HG03196 (cell line): ENCODE results near the gene NCBP2.
A peak's percentile ranks its signal among the peaks of the same experiment; 100 is the strongest.

ENCODE experiments used
- ATAC-seq: cut with Tn5 transposase; IDR thresholded peaks from one replicate; pipeline ENCODE4 v1.9.1; 2021; ENCODE audit not compliant: unreplicated experiment

The NCBP2 gene

DNA sequence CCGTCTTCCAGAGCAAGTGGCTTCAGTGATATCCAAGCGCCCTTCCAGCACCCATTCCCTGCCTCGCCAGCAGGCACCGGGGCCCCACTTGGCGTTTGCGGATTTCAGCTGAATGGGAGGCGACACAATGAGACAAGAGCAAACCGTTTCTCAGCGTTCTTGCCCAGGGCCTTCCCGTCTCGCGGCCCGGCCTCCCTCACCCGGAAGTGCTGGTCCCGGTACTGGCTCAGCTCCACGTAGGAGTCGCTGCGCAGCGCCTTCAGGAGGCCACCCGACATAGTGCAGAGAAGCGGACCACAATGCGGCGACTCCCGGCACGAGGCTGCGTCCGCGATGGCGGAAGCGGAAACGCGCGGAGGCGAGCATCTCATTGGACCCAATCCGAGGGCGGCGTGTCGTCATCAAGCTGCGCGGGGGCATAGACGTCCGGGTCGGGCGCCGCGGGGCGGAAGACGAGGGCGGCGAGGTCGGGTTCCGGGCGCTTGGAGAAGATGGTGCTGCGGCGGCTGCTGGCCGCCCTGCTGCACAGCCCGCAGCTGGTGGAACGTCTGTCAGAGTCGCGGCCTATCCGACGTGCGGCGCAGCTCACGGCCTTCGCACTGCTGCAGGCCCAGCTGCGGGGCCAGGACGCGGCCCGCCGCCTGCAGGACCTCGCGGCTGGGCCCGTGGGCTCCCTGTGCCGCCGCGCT lies at the start of gene NCBP2:
TSS of gene NCBP2 (minus strand) at position 303 of the 689 bp plus-strand sequence. CDS start at position 278, 25 bp downstream.
- ATAC-seq = peak; percentile 87

DNA sequence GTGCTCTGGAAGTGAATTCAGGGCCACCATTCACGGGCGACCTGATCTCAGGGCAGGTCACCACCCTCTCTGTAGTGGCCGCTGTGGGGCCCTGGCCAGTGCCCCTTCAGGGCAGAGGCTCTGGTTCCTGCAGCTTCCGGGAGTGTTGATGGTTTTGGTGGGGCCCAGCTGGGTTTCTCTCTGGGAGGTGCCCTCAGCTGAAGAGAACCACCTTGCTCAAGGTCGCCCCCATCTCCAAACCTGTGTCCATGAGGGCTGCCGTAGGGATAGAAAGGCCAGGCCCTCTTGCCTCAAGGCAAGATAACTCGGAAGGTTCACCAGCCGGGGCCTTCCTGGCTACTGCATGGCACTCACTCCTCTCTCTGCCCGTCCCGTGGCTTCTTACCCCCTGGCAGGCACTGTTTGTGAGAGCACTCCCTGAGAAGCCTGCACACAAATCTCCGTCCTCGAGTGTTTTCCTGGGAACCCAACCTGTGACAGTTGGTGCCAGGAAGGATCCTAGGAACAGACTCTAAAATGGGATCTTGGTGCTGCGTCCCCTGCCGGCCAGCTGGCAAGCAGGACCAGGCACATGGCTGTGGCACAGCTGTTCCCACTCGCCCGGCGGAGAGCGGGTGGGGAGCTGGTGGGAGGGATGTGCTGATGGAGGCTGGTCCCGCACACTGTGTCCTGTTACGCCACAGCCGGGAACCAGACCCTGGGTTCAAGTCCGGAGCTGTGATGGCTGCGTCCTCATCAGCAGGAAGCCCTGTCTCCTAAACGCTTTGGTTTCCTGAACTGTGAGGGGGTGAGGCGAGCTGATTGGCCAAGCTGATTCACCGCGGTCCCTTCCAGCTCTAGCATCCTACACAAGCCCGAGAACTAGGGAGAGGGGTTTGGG lies 49.5 kb upstream of the NCBP2 start:
- ATAC-seq = no peak

DNA sequence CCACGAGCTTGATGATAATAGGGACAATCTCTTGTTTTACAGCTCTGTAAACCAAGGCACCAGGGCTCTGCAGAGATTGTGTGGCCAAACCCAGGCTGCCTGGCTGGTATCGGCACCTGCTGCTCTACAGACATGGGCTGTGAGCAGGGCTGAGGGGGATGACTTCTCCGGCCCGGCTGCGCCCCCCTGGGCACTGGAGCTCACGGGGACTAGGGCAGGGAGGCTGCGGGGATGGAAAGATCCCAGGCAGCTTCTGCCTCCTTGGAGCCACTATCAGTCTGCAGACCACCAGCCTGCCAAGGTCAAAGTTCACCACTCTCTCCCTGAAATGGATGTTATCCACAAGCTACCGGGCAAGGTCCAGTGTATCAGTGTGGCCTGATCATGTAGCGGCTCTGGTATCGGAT lies 48.3 kb upstream of the NCBP2 start:
- ATAC-seq = no peak

DNA sequence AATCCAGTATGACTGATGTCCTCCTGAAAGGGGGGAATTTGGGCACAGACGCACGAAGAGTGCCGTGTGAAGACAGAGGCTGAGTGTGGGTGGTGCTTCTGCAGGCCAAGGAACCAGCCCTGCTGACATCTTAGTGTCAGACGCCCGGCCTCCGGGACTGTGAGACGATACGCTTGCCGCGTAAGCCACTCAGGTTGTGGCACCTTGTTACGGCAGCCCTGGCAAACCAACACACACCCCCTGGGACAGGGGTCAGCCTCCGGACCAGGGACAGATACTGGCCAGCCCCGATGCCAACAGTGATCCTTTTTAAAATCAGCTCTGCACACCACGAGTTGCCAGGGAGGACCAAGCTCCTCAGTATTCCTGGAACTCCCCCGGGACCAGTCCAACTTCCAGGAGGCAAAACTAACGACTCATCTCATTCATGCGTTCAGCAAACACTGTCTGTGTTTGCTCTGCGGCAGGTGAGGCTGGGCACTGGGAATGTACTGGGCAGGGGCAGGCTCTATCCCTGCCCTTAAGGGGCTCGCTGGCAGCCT lies 47.5 kb upstream of the NCBP2 start:
- no peak for ATAC-seq

DNA sequence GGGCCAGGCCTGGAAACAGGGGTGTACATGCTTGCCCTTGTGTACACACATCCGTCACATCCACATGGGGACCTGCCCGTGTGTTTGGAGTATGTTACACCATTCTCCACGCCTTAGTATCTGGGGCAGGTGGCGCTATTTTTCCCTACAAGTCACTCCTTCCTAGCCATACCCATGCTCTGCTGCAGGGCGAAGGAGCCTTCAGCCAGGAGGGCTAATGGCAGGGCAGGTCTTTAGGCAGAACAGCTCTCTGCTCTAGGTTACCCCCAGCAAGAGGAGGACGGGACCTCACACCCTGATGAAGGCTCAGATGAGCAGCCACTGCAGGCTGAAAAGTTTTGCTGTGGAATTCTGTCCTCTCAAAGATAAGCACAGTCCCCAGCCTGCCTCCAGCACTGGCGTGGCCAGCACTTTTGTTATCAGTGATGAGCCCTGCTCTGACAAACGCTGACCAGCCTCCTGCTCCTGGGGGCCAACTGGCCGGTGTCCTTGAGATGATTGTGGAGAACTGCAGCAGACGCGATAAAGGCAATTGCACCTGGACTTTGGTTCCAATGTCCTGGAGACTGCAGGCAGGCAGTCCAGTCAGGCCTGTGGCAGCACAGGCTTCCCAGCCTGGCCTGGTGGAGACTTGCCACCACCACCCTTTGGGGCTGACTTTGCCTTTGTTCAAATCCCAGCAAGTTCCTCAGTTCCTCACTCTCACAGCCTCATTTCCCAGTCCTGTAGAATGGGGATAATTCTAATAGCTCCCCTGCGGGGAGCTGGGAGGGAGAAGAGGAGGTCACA lies 46.1 kb upstream of the NCBP2 start:
- ATAC-seq = no peak

DNA sequence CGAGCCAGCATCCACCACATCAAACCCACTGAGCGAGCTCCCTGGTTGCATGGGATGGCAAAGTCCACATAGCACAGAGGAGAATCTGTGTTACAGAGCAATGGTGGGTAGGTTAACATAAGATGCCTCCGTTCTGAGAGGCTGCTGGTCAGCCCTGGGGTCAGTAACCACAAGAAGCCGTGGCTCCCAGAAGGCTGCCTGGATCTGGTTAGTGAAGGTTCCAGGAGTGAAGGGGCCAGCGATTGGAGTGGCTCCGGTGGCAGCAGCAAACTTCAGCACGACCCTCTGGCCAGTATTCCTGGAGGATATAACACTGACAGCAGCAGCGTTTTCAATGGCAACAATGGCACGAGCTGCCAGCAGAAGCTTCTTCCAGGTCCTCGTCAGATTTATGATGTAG lies 44.7 kb upstream of the NCBP2 start:
- ATAC-seq = no peak

DNA sequence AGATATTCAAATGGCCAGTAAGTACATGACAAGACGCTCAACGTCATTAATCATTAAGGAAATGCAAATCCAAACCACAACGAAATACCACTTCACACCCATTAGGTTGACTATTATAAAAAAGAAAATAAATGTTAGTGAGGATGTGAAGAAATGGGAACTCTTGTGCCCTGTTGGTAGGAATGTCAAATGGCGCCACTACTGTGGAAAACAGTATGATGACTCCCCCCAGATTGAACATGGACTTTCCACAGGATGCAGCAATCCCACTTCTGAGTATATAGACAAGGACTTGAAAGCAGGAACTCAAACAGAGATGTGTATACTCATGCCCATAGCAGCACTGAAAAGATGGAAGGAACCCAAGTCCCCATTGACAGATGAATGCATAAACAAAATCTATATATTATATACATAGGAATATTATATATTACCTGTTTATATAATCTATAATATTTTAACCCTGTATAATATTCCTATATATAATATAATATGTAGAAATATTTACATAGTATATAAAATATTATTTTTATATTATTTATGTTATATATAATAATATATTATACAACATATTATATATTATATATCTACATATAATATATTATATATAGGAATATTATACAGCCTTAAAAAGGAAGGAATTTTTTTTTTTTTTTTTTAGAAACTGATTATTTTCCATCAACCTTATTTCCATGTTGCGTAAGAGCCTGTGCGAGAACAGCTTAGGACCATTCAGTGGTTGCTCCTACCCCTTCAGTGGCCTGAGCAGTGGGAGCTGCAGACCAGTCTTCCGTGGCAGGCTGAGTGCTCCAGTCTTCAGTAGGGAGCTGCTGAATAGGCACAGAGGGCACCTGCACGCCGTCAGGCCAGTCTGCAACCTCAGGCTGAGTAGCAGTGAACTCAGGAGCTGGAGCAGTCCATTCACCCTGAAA lies 43.9 kb upstream of the NCBP2 start:
- ATAC-seq = no peak

DNA sequence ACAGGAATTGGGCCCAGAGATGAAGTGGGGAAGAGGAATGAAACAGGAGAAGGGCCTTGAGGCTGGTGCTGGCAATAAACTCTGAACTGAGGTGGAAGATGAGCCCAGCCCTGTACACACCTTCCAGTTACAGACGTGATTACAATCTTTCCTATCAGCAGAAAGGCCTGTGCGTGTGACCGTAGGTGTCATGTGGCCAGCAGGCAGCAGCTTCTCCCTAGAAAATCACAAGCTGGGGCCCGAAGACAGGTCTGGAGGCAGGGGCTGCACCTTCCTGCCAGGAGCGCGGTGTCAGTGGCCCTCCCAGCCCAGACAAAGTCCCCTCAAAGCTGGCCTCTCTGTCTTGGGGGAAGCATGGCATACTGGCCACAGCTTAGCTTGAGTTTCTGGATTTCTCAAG lies 43.0 kb upstream of the NCBP2 start:
- no peak for ATAC-seq

DNA sequence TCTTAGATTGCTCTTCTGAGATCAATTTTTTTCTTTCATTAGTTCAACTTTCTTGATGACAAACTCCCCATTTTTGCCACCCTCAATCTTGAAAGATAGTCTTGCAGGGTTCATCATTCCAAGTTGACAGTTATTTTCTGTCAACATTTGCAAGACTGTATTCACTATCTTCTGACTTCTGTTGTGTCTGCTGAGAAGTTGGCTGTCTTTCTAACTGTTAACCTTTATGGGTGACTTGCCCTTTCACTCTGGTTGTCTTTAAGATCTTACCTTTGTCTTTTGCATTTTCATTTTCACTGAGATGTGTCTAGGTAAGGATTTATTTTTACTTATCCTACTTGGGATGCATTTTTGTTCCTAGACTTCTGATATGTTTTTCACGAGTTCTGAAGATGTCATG lies 40.9 kb upstream of the NCBP2 start:
- no peak for ATAC-seq

DNA sequence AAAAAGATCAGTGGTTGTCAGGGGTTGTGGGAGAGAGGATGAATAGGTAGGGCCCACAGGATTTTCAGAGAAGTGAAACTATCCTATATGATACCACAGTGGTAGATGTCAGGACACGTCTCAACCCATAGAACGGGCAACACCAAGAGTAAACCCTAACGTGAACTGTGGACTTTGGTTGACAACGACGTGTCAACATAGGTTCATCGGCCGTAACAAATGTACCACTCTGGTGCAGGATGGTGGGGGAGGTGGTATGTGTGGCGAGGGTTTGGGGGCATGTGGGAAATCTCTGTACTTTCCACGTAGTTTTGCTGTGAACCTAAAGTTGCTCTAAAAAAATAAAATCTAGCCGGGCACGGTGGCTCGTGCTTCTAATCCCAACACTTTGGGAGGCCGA lies 39.3 kb upstream of the NCBP2 start:
- ATAC-seq = no peak

DNA sequence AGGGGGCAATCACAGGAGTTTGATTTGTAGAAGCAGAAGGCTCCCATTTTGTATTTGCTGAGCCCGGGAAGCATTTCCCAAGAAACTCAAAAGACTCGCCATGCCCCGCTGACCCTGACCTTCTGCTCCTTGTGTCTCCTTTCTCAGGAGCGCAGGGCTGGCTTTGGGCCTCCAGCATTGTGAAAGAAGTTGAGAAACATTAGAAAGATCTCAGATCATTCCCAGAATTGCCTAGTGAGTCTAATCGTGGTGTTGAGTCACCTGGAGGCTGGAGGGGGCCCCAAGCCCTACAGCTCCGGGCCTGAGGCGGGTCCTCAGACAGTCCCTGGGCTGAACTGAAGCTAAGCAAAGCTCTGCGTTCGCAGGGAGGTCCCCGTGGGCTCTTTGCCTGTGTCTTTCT lies 37.2 kb upstream of the NCBP2 start:
- no peak for ATAC-seq

DNA sequence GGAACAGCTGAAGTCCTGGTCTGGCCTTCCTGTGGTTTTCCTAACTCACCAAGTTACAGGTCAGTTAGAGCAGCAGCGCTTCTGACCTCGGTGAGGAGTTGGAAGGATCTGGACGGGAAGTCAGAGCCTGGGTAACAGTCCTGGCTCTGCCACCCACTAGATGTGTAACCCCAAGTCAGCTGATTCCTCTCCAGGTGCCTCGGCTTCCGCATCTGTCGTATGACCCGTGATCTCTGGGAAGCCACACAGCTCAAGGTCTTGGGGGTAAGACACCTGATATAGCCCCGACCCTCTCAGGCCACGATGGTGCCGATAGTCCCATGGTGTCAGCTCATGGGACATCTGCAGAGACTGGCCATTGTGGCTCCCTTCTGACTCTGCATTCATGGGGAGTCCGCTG lies 34.6 kb upstream of the NCBP2 start:
- no peak for ATAC-seq

DNA sequence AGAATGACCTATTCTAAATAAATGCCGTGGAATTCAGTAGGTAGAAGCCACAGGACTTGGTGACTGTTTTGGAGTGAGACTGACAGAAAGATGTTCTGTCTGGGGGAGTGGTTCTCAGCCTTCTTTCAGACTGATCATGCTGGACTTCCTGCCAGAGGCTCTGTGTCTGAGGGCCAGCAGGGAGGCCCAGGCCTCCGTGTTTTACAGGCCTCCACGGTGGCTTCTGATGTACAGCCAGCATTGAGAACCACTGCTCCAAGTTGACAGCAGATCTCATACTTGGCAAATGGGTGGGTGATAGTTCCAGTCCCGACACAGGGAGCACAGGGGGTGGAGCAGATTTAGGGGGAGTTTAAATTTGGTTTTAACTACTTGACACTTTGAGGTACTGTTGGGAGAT lies 33.0 kb upstream of the NCBP2 start:
- no peak for ATAC-seq

DNA sequence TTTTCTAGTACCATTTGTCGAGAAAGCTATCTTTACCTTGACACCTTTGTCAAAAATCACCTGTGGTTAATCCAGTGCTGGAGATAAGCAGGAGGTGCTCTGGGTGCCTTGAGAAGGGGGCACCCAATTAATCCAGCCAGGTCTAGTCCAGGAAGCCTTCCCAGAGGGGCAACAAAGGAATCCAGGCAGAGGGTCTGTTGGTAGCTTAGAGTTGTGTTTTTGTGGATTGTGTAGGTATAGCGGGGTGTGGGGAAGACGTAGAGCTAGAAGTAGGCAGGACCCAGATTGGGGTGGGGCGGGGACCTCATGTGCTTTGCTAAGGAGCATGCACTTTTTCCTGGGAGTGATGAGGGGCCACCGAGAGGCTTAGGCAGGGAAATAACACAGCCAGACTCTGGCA lies 32.3 kb upstream of the NCBP2 start:
- ATAC-seq = no peak

DNA sequence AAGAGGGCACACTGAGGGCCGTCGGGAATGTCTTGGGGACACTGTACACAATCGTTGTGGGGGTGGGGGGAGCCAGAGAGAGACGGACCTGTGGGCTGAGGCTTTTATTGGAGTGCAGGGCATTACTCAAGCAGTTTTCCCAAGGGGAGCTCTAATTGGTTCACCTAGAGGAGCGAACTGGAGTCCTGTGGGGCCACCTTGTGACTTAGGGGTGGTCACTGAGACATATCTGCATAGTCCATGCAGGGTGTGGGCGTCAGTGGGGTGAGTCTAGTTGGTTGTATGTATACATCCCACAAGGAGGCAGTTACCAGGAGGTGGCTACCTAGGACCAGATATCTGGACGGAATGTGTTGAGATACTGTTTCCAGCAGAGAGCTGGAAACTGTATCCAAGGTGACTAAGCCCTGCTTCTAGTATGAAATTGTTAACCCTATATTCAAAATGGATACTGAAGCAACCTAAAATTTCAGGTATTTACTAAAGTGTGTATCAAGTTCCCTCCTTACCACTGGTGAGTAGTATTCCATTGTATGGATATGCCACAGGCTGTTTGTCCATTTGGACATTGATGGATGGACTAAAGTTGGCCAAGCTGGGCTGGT lies 28.9 kb upstream of the NCBP2 start:
- ATAC-seq = no peak

DNA sequence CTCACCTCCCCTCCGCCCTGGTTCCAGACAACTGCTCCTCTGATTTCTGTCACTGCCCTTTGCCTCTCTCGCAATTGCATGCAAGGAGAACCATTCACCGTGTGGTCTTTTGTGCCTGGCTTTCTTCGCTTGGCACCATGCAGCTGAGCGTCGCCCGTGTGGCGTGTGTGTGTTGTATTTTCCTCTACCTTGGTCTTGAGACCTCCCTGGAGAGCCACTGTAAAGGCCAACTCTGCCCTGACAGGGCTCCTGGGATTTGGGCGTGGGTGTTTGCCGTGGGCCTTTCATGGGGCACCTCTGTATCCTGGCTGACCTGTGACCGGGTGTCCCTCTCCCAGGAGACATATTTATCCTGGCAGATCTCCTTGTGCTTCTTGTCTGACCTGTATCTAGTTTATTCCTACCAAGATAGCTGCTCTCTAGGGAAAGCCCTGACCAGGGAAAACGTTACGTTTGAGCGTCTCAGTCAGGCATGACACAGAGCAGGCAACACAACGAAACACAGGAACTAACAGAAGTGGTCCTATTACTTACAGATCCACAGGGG lies 28.3 kb upstream of the NCBP2 start:
- no peak for ATAC-seq

DNA sequence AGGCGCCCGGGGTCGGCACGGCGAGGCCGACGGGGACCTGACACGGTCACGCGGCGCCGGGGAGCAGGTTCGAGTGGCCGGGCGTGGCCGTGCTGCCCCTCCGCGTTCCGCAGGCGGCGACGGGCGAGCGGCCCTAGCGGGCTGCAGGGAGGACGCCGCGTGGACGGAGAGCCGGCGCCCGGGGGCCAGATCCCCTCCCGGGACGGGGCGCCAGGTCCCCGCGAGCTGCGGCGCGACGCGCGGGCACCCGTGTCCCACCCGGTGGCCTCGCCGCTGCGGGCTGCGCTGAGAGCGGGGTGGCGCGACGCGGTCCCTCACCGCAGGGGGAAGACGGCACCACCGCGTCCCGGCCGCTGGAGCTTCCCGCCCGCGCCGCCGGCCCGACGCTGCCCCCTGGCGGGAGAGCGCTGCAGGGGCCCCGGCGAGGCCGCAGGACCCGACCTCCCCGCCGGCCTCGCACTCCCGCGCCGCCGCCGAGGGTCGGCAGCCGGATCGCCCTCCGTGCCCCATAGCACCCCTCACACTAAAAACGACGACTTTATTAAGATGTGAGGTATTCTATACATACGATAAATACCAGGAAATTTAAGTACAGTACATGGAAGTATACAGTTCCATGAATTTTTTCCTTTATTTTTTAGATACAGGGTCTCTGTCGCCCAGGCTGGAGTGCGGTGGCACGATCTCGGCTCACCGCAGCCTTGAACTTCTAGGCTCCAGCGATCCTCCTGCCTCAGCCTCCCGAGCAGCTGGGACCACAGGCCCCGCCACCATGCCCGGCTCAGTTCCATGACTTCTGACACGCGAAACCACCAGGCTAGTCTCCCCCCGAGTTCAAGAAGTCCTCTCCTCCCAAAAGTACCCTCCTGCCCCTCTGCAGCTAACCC lies 27.6 kb upstream of the NCBP2 start:
- peak; percentile 54 for ATAC-seq

DNA sequence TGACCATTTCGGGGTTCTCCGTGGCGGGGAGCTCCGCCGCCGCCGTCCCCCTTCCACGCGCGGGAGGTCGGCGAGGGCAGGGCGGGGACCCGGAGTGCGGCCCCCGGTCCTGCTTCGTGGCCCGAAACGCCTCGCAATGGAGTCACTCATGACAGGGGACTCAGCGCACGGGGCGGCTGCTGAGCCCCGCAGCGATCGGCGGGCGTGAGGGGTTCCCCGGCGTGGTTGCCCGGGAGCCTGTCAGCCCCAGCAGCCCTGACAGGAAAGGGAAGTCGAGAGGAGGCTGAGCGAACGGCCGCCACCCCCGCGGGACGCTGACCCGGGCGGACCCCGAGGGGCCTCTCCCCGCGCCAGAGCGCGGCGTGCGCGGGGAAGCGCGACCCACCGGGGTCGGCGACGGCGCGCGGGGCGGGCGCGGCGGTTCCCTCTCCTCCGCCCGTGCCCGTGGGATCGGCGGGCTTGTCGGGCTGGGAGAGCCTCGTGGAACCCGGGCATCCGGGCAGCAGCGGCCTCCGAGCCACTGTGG lies 26.9 kb upstream of the NCBP2 start:
- peak; percentile 45 for ATAC-seq
